Daoy (cell line): ENCODE results near the gene ZSCAN16. TPM values are rescaled to one million over a fixed set of nuclear protein-coding genes. Genes with fewer than 3 reads are reported as not detected.

Experiments used
- DNase-seq: peaks from one replicate; pipeline ENCODE4 v3.0.0-alpha.2; 2015; ENCODE audit warnings: low read depth
- total RNA-seq: library from RNA; depleted of rRNA; stranded (reverse); fragments of >200 nt; shearing (Covaris generic); gene quantifications from 2 replicates; pipeline ENCODE4 v1.2.3, GENCODE V29; 2014; rRNA removed

The ZSCAN16 gene
- total RNA-seq, 1 experiment from 2014 or later, result 3.5 TPM

- DNase-seq, result no peak
Observed at GRCh38 chr6:28172006-28172405, 47.6 kb downstream of the ZSCAN16 start.

DNA sequence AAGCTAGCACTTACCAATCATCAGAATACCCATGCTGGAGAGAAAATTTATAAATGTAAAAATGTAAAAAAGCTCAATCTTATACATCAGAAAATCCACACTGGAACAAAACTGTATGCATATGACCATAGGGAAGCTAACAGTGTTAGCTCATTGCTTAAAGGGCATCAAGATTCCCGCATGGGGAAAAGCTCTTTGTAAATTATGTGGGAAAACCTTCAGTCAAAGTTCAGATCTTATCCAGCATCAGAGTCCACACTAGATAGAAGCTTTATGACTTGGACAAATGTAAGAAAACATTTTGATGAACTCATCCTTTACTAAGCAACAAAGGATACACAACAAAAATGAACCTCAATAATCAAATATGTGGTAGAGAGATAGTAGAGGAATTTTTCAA is 52.0 kb downstream of the ZSCAN16 start:
- DNase-seq, result no peak

Other genes with a start within 250 kb of the ZSCAN16 start
- gene OR2B2, start 212.2 kb upstream of the ZSCAN16 start, total RNA-seq, result not detected in 2 replicates
- gene OR2B6, start 167.4 kb upstream of the ZSCAN16 start, total RNA-seq, result 1.1 TPM in 1 of 2 replicates, not detected in the other
- gene ZNF165, start 44.0 kb upstream of the ZSCAN16 start, total RNA-seq, result 0.71 and 2.2 TPM in 2 replicates
- 11.9 and 16.3 TPM in 2 replicates for gene ZKSCAN8, start 17.3 kb downstream of the ZSCAN16 start, total RNA-seq
- gene ZSCAN9, start 100.7 kb downstream of the ZSCAN16 start, total RNA-seq, result 17.8 and 21.7 TPM in 2 replicates
- gene ZKSCAN4, start 127.7 kb downstream of the ZSCAN16 start, total RNA-seq, result 2.9 and 4.5 TPM in 2 replicates
- not detected in 2 replicates for gene NKAPL, start 134.7 kb downstream of the ZSCAN16 start, total RNA-seq
- 14.4 and 18.3 TPM in 2 replicates for gene ZSCAN26, start 142.5 kb downstream of the ZSCAN16 start, total RNA-seq
- gene PGBD1, start 157.0 kb downstream of the ZSCAN16 start, total RNA-seq, result 11.4 and 12.4 TPM in 2 replicates
- gene ZSCAN31, start 211.5 kb downstream of the ZSCAN16 start, total RNA-seq, result 27.6 and 36.1 TPM in 2 replicates
- gene ZKSCAN3, start 225.3 kb downstream of the ZSCAN16 start, total RNA-seq, result 2.5 and 5.3 TPM in 2 replicates